HepG2 (cell line): ENCODE data around the gene DGKD.

ENCODE experiments used
- SP2 ChIP-seq: sonication (generic); formaldehyde crosslinking; IDR thresholded peaks from 2 replicates; pipeline ENCODE4 v1.5.1; 2020; ENCODE audit warnings: mild to moderate bottlenecking, missing genetic modification reagents
- ZFP1 ChIP-seq: IDR thresholded peaks from 2 replicates; pipeline ENCODE4 v1.6.1; 2016
- ZNF10 ChIP-seq: sonication (generic); formaldehyde crosslinking; IDR thresholded peaks from 2 replicates; pipeline ENCODE4 v1.4.0; 2020; ENCODE audit warnings: mild to moderate bottlenecking, low read depth, missing genetic modification reagents, borderline replicate concordance

DNA sequence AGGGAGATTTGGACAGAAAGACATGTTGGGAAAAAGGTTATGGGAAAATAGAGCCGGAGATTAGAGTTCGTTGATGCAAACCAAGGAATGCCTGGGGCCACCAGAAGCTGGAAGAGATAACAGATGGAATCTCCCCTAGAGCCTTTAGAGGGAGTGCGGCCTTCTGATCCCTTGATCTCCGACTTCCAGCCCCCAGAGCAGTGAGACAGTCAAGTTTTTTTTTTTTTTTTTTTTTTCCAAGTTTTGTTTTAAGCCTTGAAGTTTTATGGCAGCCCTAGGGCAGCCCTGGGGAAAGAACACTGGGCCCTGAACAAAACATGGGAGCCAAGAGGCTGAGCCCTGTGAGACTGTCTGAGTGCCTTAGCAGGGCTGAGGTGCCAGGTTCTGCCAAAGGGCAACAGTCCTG lies 6.5 kb downstream of the DGKD start:
- TF ChIP-seq SP2 (no peak), ZNF10 (no peak), ZFP1 (CRISPR knock-in tag) (no peak)
